ENCODE results near the gene KLK1.
"Not testable (repeated sequence)": the region's sequence is repeated elsewhere in the genome, so short reads cannot be mapped to it uniquely, and the experiment has no call there.

KLK1 gene

DNA sequence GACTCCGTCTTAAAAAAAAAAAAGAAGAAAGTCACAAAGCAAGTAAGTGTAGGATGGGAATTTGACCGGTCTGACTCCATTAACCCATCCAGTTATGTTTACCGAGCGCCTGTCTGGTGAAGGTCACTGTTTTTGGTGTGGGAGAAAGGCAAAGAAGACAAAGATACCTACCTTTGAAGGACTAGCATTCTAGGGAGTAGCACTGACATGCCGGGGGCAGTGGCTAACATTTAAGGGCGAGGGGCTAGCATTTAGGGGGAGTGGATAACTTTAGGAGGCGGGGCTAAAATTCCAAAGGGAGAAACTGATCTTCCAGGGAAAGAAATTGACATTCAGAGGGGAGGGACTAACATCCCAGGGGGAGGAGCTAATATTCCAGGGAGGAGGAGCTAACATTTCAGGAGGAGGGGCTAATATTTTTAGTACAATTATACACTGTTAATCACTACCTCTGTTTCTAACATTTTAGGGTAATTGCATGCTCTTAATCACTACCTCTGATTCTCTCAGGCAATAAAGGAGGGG lies 44.6 kb downstream of the KLK1 start:
- H3K4me1 ChIP-seq (ENCODE audit: control insufficient read depth, insufficient read depth, low read length): no peaks in the 10 kb centered on the region; the same call in 1 of the 2 replicates
- H3K36me3 ChIP-seq (ENCODE audit: control insufficient read depth, insufficient read depth, low read length): no peaks in the 10 kb centered on the region
- WGBS (ENCODE audit: insufficient coverage, insufficient read length): no CpG with 5 or more reads among the region's 7 CpGs
- no peaks in the 10 kb centered on the region for H3K27me3 ChIP-seq (ENCODE audit: control insufficient read depth, insufficient read depth, low read length)
- no peak overlapping the region for H3K4me3 ChIP-seq (ENCODE audit: low read length)
- H3K9me3 ChIP-seq (ENCODE audit: control insufficient read depth, insufficient read depth, low read length): peaks cover 3% of the 10 kb centered on the region; the same call in 1 of the 2 replicates
- no peak overlapping the region for H3K27ac ChIP-seq (ENCODE audit: low read length)
- DNase-seq (ENCODE audit: low read depth, low spot score): no peak

DNA sequence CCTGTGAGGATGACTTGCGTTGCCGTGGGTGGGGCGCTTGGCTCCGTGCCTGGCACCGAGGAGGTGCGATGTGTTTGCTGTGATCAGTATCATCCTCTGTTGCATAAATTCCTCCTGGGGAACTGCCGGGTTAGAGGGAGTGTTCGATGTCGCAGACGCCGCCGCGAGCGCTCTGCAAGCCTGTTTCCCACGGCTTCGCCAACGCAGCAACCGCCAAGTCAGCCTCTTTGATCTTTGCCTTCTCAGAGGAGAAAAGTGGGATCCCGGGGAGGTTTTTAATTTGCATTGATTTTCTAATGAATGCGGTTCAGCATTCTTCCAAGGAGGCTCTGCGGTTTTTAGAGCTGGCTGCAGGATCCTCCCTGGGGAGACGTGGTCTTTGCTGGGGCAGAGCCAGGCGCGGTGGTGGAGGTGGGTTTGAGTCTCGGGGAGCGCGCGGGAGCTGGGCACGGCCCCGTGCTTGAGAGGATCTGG lies 45.7 kb downstream of the KLK1 start:
- Histone ChIP-seq H3K9me3 (ENCODE audit: control insufficient read depth, insufficient read depth, low read length) (peaks cover 3% of the 10 kb centered on the region; the same call in 1 of the 2 replicates), H3K27me3 (ENCODE audit: control insufficient read depth, insufficient read depth, low read length) (no peaks in the 10 kb centered on the region), H3K36me3 (ENCODE audit: control insufficient read depth, insufficient read depth, low read length) (no peaks in the 10 kb centered on the region), H3K27ac (ENCODE audit: low read length) (no peak overlapping the region), H3K4me3 (ENCODE audit: low read length) (no peak overlapping the region), H3K4me1 (ENCODE audit: control insufficient read depth, insufficient read depth, low read length) (no peaks in the 10 kb centered on the region; the same call in 1 of the 2 replicates)
- DNase-seq (ENCODE audit: low read depth, low spot score): no peak
- WGBS (ENCODE audit: insufficient coverage, insufficient read length): no CpG with 5 or more reads among the region's 30 CpGs

DNA sequence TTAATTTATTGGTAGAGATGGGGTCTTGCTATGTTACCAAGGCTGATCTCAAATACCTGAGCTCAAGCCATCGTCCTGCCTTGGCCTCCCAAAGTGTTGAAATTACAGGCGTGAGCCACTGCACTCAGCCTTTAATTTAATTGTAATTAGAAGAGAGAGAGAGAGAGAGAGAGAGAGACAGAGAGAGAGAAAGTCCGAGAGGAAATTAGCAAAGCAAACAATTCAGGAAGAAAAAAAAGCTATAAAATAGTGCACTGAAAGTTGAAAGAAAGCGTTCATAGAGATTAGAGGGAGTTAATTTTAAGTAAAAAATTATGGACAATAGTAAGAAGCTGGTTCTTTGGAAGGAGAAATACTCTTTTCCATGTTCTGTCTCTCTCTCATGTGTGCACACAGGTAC lies 46.3 kb downstream of the KLK1 start:
- no peaks in the 10 kb centered on the region for H3K27me3 ChIP-seq (ENCODE audit: control insufficient read depth, insufficient read depth, low read length)
- H3K4me3 ChIP-seq (ENCODE audit: low read length): no peak overlapping the region
- WGBS (ENCODE audit: insufficient coverage, insufficient read length): 100% methylated on average over 1 of the region's 4 CpGs
- no peak for DNase-seq (ENCODE audit: low read depth, low spot score)
- no peaks in the 10 kb centered on the region for H3K36me3 ChIP-seq (ENCODE audit: control insufficient read depth, insufficient read depth, low read length)
- no peak overlapping the region for H3K27ac ChIP-seq (ENCODE audit: low read length)
- H3K9me3 ChIP-seq (ENCODE audit: control insufficient read depth, insufficient read depth, low read length): peaks cover 4% of the 10 kb centered on the region; the same call in 1 of the 2 replicates
- no peaks in the 10 kb centered on the region; the same call in 1 of the 2 replicates for H3K4me1 ChIP-seq (ENCODE audit: control insufficient read depth, insufficient read depth, low read length)

DNA sequence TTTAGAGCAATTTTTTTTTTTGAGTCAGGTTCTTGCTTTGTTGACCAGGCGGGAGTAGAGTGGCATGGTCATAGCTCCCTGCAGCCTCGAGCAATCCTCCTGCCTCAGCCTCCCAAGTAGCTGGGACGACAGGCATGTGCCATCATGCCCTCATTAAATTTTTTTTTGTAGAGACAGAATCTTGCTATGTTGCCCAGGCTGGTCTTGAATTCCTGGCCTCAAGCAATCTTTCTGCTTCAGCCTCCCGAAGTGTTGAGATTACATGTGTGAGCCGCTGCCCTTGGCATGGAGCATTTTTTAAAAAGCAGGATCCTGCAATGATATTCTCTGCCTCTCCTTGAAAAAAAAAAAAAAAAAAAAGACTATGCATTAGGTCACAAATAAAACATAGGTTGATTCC lies 47.5 kb downstream of the KLK1 start:
- H3K4me3 ChIP-seq (ENCODE audit: low read length): no peak overlapping the region
- no peaks in the 10 kb centered on the region; the same call in 1 of the 2 replicates for H3K4me1 ChIP-seq (ENCODE audit: control insufficient read depth, insufficient read depth, low read length)
- peaks cover 4% of the 10 kb centered on the region; the same call in 1 of the 2 replicates for H3K9me3 ChIP-seq (ENCODE audit: control insufficient read depth, insufficient read depth, low read length)
- no peak overlapping the region for H3K27ac ChIP-seq (ENCODE audit: low read length)
- WGBS (ENCODE audit: insufficient coverage, insufficient read length): no CpG with 5 or more reads among the region's 5 CpGs
- H3K36me3 ChIP-seq (ENCODE audit: control insufficient read depth, insufficient read depth, low read length): no peaks in the 10 kb centered on the region
- DNase-seq (ENCODE audit: low read depth, low spot score): no peak
- no peaks in the 10 kb centered on the region for H3K27me3 ChIP-seq (ENCODE audit: control insufficient read depth, insufficient read depth, low read length)

DNA sequence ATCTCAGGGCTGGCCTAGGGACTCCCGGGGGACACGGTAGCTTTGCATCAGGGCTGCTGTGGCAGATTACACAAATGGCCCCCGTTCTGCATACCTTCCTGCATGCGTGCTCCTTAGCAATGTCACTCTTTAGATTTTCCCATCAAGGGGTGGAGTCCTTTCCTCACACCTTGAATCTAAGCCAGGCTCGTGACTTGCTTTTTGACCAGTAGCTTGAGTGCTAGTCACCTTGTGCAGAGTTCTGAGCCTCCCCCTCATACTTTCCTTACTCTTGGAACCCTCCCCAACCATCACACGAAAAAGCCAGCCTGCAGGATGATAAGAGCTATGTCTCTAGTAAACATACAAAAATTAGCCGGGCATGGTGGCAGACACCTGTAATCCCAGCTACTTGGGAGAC lies 50.1 kb downstream of the KLK1 start:
- not testable (repeated sequence) for DNase-seq (ENCODE audit: low read depth, low spot score); H3K36me3 ChIP-seq (ENCODE audit: control insufficient read depth, insufficient read depth, low read length); H3K4me1 ChIP-seq (ENCODE audit: control insufficient read depth, insufficient read depth, low read length); H3K9me3 ChIP-seq (ENCODE audit: control insufficient read depth, insufficient read depth, low read length); H3K27ac ChIP-seq (ENCODE audit: low read length); H3K4me3 ChIP-seq (ENCODE audit: low read length); H3K27me3 ChIP-seq (ENCODE audit: control insufficient read depth, insufficient read depth, low read length)
- WGBS (ENCODE audit: insufficient coverage, insufficient read length): no CpG with 5 or more reads among the region's 7 CpGs

DNA sequence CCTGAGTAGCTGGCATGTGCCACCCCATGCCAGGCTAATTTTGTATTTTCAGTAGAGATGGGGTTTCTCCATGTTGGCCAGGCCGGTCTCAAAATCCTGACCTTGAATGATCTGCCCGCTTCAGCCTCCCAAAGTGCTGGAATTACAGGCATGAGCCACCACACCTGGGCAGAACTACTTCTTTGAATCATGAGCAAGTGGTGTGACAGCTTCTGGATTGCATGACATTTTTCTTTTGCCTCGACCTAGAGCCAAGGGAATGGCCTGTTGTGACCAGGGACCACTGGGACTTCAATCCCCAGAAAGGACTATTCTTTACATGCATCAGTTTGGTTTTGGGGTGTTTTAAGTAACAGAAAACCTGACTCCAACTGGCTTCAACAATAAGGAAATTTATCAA lies 50.7 kb downstream of the KLK1 start:
- H3K9me3 ChIP-seq (ENCODE audit: control insufficient read depth, insufficient read depth, low read length); H3K4me1 ChIP-seq (ENCODE audit: control insufficient read depth, insufficient read depth, low read length); DNase-seq (ENCODE audit: low read depth, low spot score); H3K36me3 ChIP-seq (ENCODE audit: control insufficient read depth, insufficient read depth, low read length); H3K27ac ChIP-seq (ENCODE audit: low read length); H3K4me3 ChIP-seq (ENCODE audit: low read length); H3K27me3 ChIP-seq (ENCODE audit: control insufficient read depth, insufficient read depth, low read length): not testable (repeated sequence)
- no CpG with 5 or more reads among the region's 3 CpGs for WGBS (ENCODE audit: insufficient coverage, insufficient read length)

DNA sequence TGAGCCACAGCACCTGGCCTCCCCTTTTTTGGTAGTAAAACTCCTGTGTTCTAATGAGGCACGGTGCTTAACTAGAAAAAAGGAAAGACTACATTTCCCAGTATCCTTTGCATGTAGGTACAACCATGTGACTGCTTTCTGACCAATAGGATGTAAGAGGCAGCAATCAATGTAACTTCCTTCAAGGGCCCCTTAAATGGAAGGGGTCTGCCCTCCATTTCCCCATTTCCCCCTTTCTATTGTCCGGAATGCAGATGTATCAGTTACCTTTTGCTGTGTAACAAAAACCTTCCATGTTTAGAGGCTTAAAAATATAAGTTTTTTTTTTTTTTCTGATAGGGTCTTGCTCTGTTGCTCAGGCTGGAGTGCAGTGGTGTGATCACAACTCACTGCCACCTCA lies 51.1 kb downstream of the KLK1 start:
- H3K27ac ChIP-seq (ENCODE audit: low read length): no peak overlapping the region
- no peak for DNase-seq (ENCODE audit: low read depth, low spot score)

DNA sequence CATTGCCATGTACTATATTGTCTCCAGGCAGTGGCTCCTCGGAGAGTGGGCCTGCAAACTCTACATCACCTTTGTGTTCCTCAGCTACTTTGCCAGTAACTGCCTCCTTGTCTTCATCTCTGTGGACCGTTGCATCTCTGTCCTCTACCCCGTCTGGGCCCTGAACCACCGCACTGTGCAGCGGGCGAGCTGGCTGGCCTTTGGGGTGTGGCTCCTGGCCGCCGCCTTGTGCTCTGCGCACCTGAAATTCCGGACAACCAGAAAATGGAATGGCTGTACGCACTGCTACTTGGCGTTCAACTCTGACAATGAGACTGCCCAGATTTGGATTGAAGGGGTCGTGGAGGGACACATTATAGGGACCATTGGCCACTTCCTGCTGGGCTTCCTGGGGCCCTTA lies 52.7 kb downstream of the KLK1 start:
- H3K27me3 ChIP-seq (ENCODE audit: control insufficient read depth, insufficient read depth, low read length): no peaks in the 10 kb centered on the region
- DNase-seq (ENCODE audit: low read depth, low spot score): no peak
- H3K9me3 ChIP-seq (ENCODE audit: control insufficient read depth, insufficient read depth, low read length): peaks cover 9% of the 10 kb centered on the region
- H3K4me1 ChIP-seq (ENCODE audit: control insufficient read depth, insufficient read depth, low read length): no peaks in the 10 kb centered on the region; the same call in 1 of the 2 replicates
- H3K4me3 ChIP-seq (ENCODE audit: low read length): no peak overlapping the region
- no peaks in the 10 kb centered on the region for H3K36me3 ChIP-seq (ENCODE audit: control insufficient read depth, insufficient read depth, low read length)
- WGBS (ENCODE audit: insufficient coverage, insufficient read length): no CpG with 5 or more reads among the region's 13 CpGs
- no peak overlapping the region for H3K27ac ChIP-seq (ENCODE audit: low read length)

More for the DNA sequence above, 51.1 kb downstream of the KLK1 start:
- Histone ChIP-seq H3K9me3 (ENCODE audit: control insufficient read depth, insufficient read depth, low read length) (peaks cover 6% of the 10 kb centered on the region), H3K4me1 (ENCODE audit: control insufficient read depth, insufficient read depth, low read length) (no peaks in the 10 kb centered on the region; the same call in 1 of the 2 replicates), H3K36me3 (ENCODE audit: control insufficient read depth, insufficient read depth, low read length) (no peaks in the 10 kb centered on the region), H3K4me3 (ENCODE audit: low read length) (no peak overlapping the region), H3K27me3 (ENCODE audit: control insufficient read depth, insufficient read depth, low read length) (no peaks in the 10 kb centered on the region)
- no CpG with 5 or more reads among the region's 2 CpGs for WGBS (ENCODE audit: insufficient coverage, insufficient read length)

DNA sequence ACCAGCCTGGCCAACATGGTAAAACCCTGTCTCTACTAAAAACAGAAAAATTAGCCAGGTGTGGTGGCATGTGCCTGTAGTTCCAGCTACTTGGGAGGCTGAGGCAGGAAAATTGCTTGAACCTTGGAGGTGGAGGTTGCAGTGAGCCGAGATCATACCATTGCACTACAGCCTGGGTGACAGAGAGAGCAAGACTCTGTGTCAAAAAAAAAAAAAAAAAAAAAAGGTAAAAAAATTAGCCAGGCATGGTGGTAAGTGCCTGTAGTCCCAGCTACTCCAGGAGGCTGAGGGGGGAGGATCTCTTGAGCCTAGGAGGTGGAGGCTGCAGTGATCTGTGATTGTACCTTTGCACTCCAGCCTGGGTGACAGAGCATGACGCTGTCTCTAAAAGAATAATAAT lies 53.4 kb downstream of the KLK1 start, which contains the start of gene GPR32:
Gene GPR32, plus strand, starts transcription at position 301 of the 400 bp plus-strand sequence. CDS start 137 bp downstream, outside the sequence.
- H3K9me3 ChIP-seq (ENCODE audit: control insufficient read depth, insufficient read depth, low read length); H3K4me3 ChIP-seq (ENCODE audit: low read length); H3K36me3 ChIP-seq (ENCODE audit: control insufficient read depth, insufficient read depth, low read length); H3K27ac ChIP-seq (ENCODE audit: low read length); DNase-seq (ENCODE audit: low read depth, low spot score); H3K4me1 ChIP-seq (ENCODE audit: control insufficient read depth, insufficient read depth, low read length); H3K27me3 ChIP-seq (ENCODE audit: control insufficient read depth, insufficient read depth, low read length): not testable (repeated sequence)
- no CpG with 5 or more reads among the region's 2 CpGs for WGBS (ENCODE audit: insufficient coverage, insufficient read length)

Measured in iPS DF 6.9 (cell line).